ENCODE measurements around the gene THG1L. TPM values are rescaled to one million over a fixed set of nuclear protein-coding genes. Genes with fewer than 3 reads are reported as not detected.

The THG1L gene
- total and polyA plus RNA-seq, 2 of the 13 experiments (the other 11 are each of a cell fraction or from before 2014, with no cell fraction given): 16.6 to 17.2 TPM

DNA sequence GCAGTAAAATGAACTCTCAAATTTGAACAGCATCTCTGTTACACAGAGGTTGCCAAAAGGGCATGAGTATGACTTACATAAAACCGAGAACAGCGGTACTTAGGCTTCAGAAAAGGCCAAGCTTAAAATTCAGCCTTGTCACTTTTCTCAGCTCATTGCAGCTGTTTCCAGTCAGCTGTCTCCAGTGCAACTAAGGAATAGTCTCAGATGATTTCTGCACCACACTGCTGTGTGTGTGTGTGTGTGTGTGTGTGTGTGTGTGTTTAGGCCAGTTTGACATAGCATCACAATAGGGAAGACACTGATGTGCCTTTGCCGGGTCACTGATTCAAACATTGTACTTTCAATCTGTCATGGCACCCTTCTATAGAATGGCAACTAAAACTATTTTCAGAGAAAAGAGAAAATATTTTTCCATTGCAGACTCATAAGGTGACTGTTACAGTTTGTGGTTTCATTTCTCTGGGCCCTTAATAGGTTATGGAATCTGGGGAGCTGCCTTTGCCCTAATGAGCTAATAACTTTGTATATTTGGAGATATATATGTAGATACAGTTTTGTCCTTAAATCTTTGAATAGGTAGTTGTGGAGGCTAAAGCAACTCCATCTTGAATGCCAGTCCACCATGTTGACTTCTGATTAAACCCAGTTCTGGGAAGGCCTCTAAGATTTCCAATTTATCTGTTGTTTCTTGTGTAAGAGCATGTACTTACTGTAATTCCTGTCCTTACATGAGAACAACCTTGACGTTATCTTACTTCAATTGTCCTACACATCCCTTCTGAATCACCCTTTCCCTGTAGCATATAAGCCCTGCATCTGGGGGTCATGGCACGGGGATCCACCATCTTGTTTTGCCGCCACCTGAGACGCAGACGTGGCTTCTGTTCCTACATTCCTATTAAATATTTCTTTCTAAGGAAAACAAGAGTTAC lies 16.8 kb downstream of the THG1L start (continued):
- TF ChIP-seq ZFP1 (CRISPR knock-in tag; IDR thresholded peaks at IDR 0.05): no peak
- TF ChIP-seq, protein P1, sequence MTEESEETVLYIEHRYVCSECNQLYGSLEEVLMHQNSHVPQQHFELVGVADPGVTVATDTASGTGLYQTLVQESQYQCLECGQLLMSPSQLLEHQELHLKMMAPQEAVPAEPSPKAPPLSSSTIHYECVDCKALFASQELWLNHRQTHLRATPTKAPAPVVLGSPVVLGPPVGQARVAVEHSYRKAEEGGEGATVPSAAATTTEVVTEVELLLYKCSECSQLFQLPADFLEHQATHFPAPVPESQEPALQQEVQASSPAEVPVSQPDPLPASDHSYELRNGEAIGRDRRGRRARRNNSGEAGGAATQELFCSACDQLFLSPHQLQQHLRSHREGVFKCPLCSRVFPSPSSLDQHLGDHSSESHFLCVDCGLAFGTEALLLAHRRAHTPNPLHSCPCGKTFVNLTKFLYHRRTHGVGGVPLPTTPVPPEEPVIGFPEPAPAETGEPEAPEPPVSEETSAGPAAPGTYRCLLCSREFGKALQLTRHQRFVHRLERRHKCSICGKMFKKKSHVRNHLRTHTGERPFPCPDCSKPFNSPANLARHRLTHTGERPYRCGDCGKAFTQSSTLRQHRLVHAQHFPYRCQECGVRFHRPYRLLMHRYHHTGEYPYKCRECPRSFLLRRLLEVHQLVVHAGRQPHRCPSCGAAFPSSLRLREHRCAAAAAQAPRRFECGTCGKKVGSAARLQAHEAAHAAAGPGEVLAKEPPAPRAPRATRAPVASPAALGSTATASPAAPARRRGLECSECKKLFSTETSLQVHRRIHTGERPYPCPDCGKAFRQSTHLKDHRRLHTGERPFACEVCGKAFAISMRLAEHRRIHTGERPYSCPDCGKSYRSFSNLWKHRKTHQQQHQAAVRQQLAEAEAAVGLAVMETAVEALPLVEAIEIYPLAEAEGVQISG (CRISPR knock-in tag; IDR thresholded peaks at IDR 0.05): no peak

DNA sequence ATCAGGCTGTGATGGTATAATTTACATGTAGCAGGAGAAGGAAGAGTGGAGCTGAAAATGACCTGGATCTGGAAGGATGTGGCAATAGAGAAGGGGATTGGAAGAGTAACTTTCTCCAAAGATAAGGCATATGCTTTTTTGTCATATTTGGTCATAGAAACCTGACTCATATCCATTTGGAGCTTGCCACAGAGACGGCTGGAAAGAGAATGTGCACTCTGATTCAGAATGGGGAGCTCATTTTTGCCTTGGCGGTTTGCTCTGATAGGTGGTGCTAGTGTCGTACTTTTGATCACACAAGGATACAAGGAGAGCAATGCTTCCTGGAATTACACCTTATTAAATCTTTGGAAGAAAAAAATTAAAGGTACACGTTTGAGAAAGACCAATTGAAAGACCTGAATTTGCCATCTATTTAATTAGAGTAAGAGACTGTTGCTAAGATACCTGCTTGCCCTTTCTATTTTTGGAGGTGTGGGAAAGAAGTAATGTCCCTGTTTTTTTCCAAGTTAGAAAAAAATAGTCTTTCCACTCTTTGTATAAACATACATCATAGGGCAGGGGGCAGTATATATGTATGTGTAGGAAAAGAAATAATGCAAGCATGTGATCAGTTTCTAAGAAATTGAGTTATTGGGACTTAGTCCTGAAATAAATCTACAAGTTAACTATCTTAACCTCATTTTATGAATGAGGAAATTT lies 17.7 kb downstream of the THG1L start:
- in situ Hi-C loops (cut with HindIII; ENCODE audit: extremely low pct_ligation_motif_present, low pct_unique_long_range_greater_than_20kb): loop anchor here (25.0 kb wide), 1 partner anchor 412 kb away; a partner anchor contains a TSS
- TF ChIP-seq ATF2 (CRISPR knock-in tag; IDR thresholded peaks at IDR 0.05) (no peak), ZNF709 (CRISPR knock-in tag; IDR thresholded peaks at IDR 0.05) (no peak), BRD4 (CRISPR knock-in tag; IDR thresholded peaks at IDR 0.05) (no peak), ZNF687 (CRISPR knock-in tag; IDR thresholded peaks at IDR 0.05) (no peak), ZNF816 (CRISPR knock-in tag; IDR thresholded peaks at IDR 0.05; ENCODE audit: borderline replicate concordance) (no peak)
- TF ChIP-seq, protein P2, sequence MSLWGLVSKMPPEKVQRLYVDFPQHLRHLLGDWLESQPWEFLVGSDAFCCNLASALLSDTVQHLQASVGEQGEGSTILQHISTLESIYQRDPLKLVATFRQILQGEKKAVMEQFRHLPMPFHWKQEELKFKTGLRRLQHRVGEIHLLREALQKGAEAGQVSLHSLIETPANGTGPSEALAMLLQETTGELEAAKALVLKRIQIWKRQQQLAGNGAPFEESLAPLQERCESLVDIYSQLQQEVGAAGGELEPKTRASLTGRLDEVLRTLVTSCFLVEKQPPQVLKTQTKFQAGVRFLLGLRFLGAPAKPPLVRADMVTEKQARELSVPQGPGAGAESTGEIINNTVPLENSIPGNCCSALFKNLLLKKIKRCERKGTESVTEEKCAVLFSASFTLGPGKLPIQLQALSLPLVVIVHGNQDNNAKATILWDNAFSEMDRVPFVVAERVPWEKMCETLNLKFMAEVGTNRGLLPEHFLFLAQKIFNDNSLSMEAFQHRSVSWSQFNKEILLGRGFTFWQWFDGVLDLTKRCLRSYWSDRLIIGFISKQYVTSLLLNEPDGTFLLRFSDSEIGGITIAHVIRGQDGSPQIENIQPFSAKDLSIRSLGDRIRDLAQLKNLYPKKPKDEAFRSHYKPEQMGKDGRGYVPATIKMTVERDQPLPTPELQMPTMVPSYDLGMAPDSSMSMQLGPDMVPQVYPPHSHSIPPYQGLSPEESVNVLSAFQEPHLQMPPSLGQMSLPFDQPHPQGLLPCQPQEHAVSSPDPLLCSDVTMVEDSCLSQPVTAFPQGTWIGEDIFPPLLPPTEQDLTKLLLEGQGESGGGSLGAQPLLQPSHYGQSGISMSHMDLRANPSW (CRISPR knock-in tag; IDR thresholded peaks at IDR 0.05; ENCODE audit: borderline replicate concordance): no peak

More for the DNA sequence above, 17.7 kb downstream of the THG1L start:
- POLR2A ChIA-PET: interaction anchor here (1.1 kb wide), 1 partner anchor 17 kb away, joined by 3 read pairs; the partner anchor contains the start of gene THG1L
- no peaks in the 10 kb centered on the region; a peak in 1 of 5 replicates for H3K27me3 ChIP-seq (ENCODE audit: control insufficient read depth in 1 of 2, insufficient read depth in 2 of 2, low read length in 2 of 2)
- no peak overlapping the region for H3K4me2 ChIP-seq (ENCODE audit: low read depth, low read length)
- peaks cover 7% of the 10 kb centered on the region for H3K79me2 ChIP-seq (ENCODE audit: insufficient read depth, low read length)
- BruUV-seq (replicated peaks): no TSS peak
- ATAC-seq (no peak), FAIRE-seq (no peak), DNase-seq (ENCODE audit: low spot score) (no peak)
- H3K9me3 ChIP-seq (ENCODE audit: low read length): no peaks in the 10 kb centered on the region
- H3K27ac ChIP-seq (ENCODE audit: extremely low read length, insufficient read depth, low read length): no peak overlapping the region
- no peaks in the 10 kb centered on the region for H4K20me1 ChIP-seq (ENCODE audit: insufficient read depth, low read length)
- no peak overlapping the region for H3K9ac ChIP-seq (ENCODE audit: insufficient read depth, low read depth, low read length)
- 92% methylated on average over 4 of the region's 4 CpGs for WGBS (ENCODE audit: low lambda C conversion rate)
- H3K4me3 ChIP-seq (replicated peaks in 1 of 3; ENCODE audit: insufficient read depth in 1 of 3, low read depth in 2 of 3, low read length in 3 of 3): no peak overlapping the region
- CTCF ChIA-PET (ENCODE audit: low intra/inter-chr PET ratio, low total read pairs): no interaction called here
- peaks cover 30% of the 10 kb centered on the region for H3K4me1 ChIP-seq (ENCODE audit: insufficient read depth, low read length)
- intact Hi-C loops (cut with micrococcal nuclease; ENCODE audit: unreplicated experiment): no loop called here
- peaks cover under 1 to 7% of the 10 kb centered on the region in 2 experiments; a peak in 3 of 5 replicates for H3K36me3 ChIP-seq (replicated peaks in 1 of 2; ENCODE audit: control insufficient read depth in 1 of 2, insufficient read depth in 2 of 2, low read length in 2 of 2)
- H2AFZ ChIP-seq (ENCODE audit: low read length): no peak overlapping the region

Data from HepG2 (cell line).